Activated CD8-positive, alpha-beta memory T cell treated with anti-CD3 and anti-CD28 coated beads, Interleukin-2, amount 50 U/mL, for 24 hours (primary cell): Measurements from ENCODE around the gene RNF151.
A peak's percentile ranks its signal among the peaks of the same experiment; 100 is the strongest.

ENCODE experiments used
- DNase-seq: peaks from one replicate; pipeline ENCODE4 v3.0.0-alpha.2; 2020; ENCODE audit errors: extremely low read depth

Gene RNF151

DNA sequence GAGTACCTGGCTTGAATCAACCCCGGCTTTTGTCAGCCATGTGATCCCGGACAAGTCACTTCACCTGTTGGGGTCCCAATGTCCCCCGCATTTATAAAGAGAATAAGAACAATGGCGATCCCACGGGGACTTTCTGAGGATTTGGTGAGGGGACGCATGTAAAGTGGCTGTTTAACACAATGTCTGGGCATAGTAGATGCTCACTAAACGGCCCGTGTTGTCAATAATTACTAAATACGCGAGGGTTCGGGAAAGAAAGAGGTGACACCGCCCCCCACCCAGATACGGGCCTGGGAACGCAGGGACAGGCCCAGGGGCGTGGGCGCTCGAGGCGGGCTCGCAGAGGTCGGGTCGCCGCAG, 24.9 kb downstream of the RNF151 start:
- no peak for DNase-seq

DNA sequence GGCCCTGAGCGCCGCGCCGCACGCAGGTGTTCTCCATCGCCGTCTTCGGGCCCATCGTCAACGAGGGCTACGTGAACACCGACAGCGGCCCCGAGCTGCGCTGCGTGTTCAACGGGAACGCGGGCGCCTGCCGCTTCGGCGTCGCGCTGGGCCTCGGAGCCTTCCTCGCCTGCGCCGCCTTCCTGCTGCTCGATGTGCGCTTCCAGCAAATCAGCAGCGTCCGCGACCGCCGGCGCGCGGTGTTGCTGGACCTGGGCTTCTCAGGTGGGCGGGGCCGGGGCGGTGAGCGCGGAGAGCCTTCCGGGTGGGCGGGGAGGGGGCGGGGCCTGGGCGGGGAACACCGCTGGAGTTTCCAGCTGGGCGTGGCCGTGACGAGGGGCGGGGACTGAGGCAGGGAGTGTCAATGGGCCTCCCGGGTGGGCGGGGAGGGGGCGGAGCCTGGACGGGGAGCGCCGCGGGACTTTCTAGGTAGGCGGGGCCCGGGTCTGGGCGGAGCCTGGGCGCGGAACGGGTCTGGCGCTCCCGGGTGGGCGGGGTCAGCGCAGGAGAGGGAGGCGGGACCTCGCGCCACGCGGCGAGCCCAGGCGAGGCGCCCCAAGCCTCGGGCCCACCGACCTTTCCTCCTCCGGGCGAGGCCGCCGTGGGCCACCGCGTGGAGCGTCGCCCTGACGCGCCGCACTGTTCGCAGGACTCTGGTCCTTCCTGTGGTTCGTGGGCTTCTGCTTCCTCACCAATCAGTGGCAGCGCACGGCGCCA, 25.5 kb downstream of the RNF151 start:
- DNase-seq, result peak; percentile 91

DNA sequence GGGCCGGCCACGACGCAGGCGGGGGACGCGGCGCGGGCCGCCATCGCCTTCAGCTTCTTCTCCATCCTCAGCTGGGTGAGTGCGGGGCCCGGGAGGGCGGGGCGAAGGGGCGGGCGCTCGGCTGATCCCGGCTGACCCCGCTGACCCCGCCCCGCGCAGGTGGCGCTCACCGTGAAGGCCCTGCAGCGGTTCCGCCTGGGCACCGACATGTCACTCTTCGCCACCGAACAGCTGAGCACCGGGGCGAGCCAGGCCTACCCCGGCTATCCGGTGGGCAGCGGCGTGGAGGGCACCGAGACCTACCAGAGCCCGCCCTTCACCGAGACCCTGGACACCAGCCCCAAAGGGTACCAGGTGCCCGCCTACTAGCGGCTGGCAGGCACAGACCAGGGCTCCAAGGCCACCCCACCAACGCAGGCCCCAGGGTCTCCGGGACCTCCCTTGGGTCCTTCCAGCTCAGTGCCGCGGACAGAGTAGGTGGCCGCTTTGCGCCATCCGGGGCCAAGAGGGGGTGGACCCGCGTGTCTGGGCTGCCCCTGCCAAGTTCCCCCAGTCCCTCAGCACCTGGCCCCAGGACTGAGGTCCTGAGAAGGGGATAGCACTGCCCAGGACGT, 26.2 kb downstream of the RNF151 start:
- no peak for DNase-seq

DNA sequence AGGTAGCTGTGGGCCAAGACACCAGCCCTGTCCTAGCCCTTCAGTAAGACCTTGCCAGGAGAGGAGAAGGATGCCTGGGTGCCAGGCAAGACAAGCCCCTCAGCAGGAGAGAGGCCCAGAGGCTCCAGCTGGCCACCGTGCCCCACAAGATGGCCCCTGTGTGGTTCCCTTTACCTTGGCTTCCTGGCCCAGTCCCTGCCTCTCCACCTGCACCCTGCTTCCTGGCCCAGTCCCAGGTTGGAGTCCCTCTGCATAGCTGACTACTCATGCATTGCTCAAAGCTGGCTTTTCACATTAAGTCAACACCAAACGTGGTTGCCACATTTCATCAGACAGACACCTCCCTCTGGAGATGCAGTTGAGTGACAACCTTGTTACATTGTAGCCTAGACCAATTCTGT, 27.1 kb downstream of the RNF151 start:
- DNase-seq, result no peak

DNA sequence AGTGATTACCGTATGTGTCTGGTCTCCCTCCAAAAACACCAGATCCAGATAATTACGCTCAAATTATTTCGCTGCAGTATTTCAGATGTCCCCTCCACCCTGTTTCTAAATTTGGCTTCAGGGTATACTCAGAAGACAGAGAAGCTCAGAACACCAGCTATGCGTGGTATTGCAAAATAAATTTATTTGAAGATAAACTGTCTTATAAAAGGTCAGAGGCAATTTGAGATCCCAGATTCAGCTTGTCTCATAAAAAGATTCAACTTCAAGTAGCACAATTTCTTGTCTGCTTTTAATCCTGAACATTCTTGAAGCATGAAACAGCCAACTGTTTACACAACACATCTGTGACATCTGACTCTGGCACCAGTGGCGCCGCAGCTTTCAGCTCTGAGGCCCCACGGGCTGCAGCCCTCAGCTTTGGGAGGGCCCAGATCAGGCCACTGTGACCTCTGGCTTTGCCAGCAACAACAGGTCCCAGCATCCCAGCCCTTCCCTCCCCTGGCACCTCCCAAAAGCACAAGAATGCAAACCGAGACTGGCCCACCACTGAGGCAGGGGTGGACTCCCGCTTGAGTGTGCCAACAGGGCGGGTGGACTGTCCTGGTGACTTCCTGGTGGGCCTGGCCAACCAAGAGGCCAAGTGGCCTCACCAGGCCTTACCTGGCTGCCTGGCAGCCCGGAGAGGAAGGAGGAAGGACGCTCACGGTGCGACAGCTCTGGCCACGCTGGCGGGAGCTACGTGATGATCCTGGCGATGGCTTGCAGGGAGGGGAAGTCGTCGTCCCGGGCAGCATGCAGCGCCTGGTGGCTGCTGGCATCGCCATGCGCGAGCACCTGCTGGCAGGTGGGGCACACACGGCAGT, 31.1 kb downstream of the RNF151 start:
- DNase-seq, result no peak

DNA sequence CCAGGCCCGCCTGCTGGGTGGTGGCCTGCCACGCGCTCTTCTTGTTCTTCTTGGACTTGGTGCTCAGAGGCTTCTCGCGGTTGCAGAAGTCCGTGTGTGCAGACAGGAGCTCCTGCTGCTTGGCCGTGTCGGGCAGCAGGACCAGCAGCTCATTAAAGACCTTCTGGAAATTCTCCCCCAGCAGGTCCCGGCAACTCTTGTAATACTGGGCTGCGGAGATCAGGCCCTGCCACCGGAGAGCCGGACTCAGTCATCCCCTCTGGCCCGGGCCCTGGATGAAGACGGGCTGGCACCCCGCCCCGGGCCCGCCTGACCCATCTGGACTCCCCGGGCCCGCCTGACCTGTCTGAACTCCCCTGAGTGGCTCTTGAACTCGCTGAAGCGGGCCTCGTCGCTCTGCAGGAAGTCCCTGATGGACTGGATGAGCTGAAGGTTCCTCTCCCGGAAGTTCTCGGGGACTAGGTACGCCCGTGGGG, 31.7 kb downstream of the RNF151 start:
- DNase-seq, result no peak

DNA sequence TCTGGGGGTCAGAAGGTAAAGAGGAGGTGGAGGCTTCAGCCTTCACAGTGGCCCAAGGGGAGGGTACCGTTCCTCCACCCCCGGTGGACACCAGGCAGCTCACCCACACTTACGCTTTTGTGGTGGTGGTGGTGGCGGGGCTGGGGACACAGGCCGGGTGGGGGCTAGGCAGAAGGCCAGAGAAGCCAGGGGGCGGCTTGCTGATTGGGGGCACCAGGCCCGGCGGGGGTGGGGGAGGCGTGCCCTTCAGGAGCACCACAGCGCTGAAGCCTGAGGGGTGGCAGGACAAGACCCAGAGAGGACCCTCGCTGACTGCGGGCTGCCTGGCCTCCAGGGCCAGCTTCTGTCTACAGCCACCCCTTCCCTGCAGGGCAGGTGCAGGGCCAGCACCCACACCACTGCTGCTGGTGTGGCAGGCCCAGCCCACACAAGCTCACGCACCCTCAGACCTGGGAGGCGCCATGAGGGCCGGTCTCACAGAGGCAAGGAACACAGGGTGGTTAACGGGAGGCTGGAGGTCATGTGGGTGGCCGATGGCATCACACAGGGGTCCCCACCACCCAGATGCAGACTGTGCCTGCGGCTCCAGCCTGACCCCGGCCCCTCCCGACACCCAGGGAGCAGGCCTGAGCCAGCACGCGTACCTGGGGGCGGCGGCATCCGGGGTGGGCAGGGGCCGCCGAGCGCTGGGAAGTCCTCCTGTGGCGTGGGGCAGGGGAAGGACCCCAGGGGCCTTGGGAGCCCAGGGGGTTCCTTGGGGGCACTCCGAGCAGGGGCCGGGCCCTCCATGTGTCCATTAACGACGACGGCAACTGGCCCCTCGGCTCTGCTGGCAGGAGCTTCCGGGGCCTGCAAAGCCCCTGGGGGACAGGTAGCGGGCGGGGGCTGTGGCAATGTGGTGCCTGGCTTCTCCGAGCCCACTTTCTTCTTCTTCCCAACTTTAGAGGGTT, 32.5 kb downstream of the RNF151 start:
- no peak for DNase-seq

DNA sequence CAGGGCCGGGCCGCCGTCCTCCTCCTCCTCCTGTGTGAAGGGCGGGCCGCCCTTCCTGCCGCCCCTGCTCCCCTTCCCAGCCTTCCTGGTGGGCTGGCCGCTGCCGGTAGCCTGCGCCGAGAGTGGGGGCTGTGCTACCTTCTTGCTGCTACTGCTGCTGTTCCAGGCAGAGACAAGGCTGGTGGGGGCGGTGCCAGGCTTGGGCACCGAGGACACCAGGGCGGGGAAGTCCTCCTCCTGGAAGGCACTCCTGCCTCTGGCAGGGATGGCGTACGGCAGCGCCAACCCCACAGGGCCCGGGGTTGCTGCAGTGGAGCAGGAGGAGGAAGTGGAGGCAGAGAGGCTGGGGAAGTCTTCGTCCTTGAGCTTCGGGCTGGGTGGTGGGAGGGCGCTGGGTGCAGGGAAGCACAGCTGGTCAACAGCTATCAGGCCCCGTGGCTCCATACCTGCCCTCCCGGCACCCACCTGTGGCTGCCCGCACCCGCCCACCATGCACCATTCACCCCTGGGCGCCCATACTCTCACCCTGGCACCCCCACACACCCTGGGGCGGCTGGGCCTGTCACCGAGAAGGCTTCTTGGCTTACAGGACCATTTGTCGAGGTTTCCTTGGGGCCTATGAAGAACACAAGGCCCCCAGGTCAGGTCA, 33.3 kb downstream of the RNF151 start:
- DNase-seq, result no peak

DNA sequence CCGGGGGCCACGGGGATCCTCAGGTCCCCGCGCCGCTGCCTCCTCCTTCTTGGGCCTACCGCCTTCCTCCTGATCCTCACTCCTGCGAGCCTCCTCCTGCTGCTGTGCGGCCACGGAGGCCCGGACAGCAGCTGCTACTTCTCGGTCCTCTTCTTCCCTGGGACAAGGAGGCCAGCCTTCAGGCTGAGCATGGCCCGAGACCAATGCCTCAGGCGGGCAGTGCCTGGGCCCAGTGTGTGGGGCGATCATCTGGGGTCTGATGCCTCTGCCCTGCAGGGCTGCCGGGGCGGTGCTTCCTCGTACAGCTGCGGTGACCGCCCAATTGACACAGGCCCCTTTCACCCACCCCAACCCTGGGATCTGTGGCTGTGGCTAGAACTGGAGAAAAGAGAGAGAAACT, 34.4 kb downstream of the RNF151 start:
- no peak for DNase-seq

DNA sequence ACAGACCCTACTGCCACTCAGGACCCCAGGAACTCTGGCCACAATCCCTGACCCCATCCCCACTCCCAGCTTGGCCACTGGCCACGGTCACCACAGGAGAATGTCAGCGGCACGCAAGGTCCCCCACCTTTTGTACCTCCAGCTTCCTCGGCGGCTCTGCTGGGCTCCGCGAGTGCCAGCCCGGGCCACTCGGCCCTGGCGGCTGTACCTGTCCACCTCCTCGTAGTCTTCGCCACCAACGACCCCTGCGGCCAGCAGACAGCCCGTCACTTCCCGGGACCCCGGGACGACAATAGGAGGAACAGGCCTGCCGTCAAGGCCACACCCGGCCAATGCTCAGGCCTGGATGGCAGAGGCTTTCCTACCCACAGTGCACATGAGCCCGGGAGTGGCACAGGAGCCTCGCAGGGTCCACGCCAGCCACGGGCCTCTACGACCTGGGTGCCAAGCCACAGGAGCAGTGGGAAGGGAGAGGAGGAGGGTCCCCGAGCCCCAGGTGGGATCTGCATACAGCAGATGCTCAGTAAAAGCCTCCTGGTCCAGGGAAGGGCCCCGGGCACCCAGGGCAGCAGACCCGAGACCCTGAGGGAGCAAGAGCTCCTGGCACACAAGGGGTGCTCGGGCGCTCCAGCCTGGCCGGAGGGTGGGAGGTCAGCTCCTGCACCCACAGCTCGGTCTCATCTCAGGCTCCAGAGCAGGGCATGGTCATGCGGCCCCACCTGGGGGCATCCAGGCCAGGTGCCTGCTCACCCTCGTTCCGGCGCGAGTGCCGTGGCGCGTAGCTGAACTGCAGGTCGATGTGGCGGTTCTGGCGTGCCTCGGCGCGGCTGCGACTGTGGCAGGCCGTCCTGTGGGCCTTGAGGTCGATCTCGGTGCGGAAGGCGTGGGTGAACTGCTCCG, 35.0 kb downstream of the RNF151 start:
- DNase-seq, result no peak

DNA sequence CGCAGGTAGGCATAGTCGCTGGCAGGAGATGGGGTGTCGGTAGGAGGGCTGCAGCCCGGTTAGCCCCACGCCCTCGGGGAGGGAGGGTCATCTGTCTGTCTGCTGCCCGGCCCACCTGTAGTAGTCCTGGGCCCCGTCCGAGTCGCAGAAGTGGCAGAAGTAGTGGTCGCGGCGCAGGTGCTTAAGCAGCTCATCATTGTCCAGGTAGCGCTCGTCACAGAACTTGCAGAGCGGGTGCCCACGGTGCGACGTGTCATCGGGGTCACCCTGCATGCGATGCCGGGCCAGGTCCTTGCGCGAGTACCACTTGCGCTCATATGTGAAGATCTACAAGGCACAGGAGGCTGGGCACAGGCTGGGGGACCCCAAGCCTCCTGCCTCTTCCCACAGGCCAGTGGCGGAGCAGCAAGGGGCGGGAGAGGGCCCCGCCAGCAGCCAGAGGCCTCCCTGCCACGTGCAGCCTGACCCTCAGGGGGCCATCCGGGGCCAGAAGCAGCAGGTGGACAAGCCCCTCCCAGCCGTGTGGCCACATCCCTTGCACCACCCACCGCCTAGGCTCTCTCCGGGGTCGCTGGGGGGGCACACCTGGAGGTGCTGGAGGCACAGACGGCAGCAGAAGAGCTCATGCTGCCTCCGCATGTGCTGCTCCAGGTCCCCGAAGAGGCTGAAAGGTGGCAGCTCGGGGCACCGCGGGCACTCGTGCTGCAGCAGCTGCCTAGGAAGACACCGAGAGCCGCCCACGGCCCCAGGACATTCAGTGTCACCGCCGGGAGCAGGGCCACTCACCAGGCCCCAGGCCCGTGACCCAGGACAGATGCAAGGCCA, 36.0 kb downstream of the RNF151 start:
- no peak for DNase-seq

DNA sequence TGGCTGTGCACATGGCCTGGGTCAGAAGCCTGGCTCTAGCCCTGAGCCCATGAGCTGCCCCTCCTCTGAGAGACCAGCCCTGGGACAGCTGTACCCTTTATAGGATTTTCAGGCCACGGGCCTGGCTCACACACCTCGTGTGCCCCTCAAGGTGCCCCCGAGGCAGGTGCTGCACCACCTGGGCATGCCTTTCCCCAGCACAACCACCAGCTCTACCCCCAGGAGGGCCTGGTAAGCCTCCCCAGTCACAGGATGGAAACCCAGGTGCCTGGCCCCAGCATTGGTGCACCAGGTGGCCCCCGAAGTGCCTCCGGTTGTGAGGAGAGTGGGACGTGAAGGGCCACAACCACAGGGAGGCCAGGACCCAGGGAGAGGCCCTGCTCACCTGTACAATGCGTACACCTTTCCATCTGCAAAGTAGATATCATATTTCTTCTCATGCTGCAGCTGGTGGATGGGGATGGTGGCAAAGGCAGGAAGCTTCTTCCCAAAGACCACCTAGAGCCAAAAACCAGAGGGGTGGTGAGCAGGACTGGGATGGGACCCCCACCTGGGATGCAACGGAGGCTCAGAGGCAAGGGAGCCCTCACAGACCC, 36.7 kb downstream of the RNF151 start:
- DNase-seq, result no peak

DNA sequence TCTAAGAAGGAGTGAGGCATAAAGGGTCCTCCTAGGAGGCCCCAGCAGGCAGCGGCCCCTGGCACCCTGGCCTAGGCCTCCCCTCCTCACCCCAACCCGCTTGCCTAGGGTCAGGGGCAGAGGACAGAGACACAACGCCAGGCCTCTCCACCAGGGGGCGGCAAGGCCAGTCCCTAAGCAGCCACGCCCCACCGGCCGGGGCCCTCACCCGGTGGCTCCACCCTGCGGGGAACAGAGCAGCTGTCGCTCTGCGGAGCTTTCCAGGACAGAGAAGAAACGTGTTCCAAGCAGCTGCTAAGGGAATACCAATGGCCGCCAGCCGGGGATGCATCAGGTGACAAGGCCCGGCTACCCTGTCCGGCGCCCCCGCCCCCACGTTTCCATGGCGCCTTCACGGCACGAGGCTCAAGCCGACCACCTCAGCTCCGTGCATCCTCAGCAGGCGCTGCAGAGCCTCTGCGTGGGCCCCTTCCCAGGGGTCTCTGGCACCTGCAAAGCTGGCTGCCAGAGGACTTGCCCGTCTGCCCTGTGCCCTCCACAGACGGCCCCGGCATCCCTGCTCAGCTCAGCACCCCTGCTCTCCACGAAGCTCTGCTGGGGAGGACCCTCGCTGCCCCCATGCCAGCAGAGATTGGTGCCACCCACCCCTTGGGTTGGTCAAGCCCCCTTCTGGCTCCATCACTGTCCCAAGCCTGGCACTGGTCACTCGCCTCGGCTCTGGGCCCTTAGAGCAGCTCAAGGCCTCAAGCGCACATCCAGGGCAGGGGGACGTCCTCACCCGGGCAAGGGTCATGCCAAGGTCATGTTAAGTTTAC, 37.4 kb downstream of the RNF151 start:
- DNase-seq, result peak; percentile 63

DNA sequence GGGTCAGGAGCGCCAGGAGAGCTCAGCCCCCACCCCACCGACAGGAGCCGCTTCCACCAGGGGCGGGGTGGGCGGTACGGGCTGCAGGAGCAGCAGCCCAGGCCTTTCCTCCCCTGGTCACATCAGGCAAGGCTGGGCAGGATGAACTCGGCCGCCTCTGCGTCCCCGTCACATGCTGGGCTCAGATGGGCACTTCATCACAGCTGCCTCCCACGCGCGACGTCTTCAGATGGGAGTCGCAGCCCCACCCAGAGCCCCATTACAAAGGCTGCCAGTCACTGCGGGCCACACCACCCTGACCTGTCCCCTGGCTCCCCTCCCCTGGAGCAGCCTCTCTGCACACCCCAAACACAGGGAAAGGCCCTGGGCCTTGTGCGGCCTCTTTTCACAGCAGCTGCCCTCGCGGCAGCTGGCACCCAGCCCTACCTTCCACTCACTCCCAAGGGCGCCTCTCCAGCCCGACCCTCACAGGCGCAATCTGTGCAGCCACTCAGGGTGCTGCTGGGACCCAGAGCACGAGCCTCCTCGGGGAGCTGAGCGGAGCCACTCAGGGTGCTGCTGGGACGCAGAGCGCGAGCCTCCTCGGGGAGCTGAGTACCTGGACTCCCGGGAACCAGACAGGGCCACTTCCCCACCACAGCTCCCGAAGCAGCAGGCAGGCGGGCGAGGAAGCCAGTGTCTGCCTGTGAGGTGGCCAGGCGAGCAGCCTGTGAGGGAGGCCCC, 38.3 kb downstream of the RNF151 start:
- no peak for DNase-seq

DNA sequence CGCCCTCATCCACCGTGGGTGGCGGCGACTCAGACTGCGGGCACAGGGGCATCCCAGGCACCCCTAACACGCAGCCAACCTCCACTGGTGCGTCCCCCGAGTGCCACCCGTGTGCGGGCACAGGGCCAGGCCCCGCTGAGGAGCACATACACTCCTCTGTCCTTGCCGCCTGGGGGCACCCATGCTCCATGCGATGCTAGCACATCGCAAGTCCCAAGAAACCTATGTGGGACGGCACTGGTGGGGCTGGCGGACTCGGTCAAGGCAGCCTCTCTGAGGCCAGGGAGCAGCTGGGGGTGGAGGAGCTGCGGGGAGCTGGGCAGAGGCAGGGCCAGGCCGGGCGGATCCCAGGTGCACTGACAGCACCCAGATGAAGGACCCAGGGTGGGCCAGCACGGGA, 39.0 kb downstream of the RNF151 start:
- no peak for DNase-seq

DNA sequence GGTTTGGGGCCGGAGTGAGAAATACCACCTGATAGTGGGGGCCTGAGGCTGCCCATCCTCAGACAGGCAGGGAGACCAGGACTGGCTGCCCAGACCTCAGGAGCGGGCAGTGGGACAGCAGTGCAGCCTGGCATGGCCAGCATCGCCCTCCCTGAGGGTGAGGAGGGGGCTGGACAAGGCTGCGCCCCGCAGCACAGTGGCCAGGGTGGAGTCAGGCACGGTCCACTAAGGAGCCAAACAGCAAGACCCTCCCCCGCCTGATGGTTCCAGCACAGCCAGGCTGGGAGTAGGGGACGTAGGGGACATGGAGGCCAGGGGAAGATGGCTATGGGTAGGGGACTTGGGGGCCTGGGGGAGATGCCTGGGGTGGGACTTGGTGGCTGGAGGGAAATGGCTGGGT, 39.7 kb downstream of the RNF151 start:
- DNase-seq, result no peak
